Superior temporal gyrus (tissue), 1 donor: ENCODE results near the gene TMEM94.
"Not testable (repeated sequence)": the region's sequence is repeated elsewhere in the genome, so short reads cannot be mapped to it uniquely, and the experiment has no call there.

Experiments used
- DNase-seq: peaks from one replicate; pipeline ENCODE4 v3.0.0-alpha.2; 2016; ENCODE audit errors: extremely low spot score

Gene TMEM94

GRCh38 chr17:75456417-75457046, at the start of gene TMEM94:
TSS of gene TMEM94 (plus strand) at chr17:75456635. CDS start at chr17:75471906, 15,271 bp downstream.
- peak; percentile 100 for DNase-seq

- DNase-seq = peak; percentile 32
These were observed 48.6 kb upstream of the TMEM94 start for GRCh38 chr17:75407655-75408352.

GRCh38 chr17:75410141-75410540, 46.3 kb upstream of the TMEM94 start:
- no peak for DNase-seq

GRCh38 chr17:75411328-75412067, 44.9 kb upstream of the TMEM94 start:
- DNase-seq = no peak

GRCh38 chr17:75412455-75413317, 43.7 kb upstream of the TMEM94 start:
- peak; percentile 78 for DNase-seq

- no peak for DNase-seq
These were observed 41.9 kb upstream of the TMEM94 start for GRCh38 chr17:75414488-75414887.

GRCh38 chr17:75416006-75416405, 40.4 kb upstream of the TMEM94 start:
- DNase-seq = no peak

GRCh38 chr17:75417054-75417580, 39.3 kb upstream of the TMEM94 start:
- no peak for DNase-seq

GRCh38 chr17:75418531-75418930, 37.9 kb upstream of the TMEM94 start:
- DNase-seq = no peak

- peak; percentile 71 for DNase-seq
These were observed 27.6 kb upstream of the TMEM94 start for GRCh38 chr17:75428543-75429469.

GRCh38 chr17:75430159-75430974, 26.1 kb upstream of the TMEM94 start:
- DNase-seq = no peak

- DNase-seq = no peak
These were observed 23.1 kb upstream of the TMEM94 start for GRCh38 chr17:75433218-75433783.

- not testable (repeated sequence) for DNase-seq
These were observed 22.0 kb upstream of the TMEM94 start for GRCh38 chr17:75434433-75434832.

- DNase-seq = not testable (repeated sequence)
These were observed 19.0 kb upstream of the TMEM94 start for GRCh38 chr17:75437404-75437803.

GRCh38 chr17:75439287-75439686, 17.1 kb upstream of the TMEM94 start:
- DNase-seq = no peak

GRCh38 chr17:75440738-75441448, 15.5 kb upstream of the TMEM94 start:
- DNase-seq = no peak

- DNase-seq = no peak
These were observed 14.0 kb upstream of the TMEM94 start for GRCh38 chr17:75442168-75443103.
